PC-3 (cell line): Measurements from ENCODE around the gene FRAT2.

Source experiments
- EZH2phosphoT487 ChIP-seq: fragments of 300-600 bp; sonication (generic); IDR thresholded peaks from 2 replicates; pipeline ENCODE4 v1.6.1; 2018; ENCODE audit warnings: mild to moderate bottlenecking, antibody characterized with exemption, low read length, borderline replicate concordance
- TF ChIP-seq, protein P1 (sequence below): fragments of 300-600 bp; sonication (generic); conservative IDR thresholded peaks from 2 replicates; pipeline ENCODE4 v1.5.1; 2017; ENCODE audit warnings: antibody characterized with exemption, low read depth, mild to moderate bottlenecking, low read length

DNA sequence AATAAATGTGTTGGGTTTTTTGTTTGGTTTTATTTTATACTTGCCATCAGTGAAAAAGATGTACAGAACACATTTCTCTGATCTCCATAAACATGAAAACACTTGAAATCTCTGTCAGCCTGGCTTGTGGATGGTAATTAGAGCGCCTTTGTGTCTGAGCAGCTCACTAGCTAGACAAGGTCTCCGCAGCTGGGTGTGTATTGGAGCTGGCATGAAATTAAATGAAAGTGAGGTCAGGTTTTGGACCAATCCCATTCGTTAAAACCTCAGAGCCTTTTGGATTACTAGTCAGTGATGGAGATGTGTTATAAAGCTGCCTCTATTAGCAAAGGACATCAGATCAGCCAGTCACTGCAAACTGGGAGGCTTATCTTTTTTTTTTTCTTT is 12.7 kb downstream of the FRAT2 start:
- no peak for TF ChIP-seq EZH2phosphoT487
- TF ChIP-seq, protein P1, sequence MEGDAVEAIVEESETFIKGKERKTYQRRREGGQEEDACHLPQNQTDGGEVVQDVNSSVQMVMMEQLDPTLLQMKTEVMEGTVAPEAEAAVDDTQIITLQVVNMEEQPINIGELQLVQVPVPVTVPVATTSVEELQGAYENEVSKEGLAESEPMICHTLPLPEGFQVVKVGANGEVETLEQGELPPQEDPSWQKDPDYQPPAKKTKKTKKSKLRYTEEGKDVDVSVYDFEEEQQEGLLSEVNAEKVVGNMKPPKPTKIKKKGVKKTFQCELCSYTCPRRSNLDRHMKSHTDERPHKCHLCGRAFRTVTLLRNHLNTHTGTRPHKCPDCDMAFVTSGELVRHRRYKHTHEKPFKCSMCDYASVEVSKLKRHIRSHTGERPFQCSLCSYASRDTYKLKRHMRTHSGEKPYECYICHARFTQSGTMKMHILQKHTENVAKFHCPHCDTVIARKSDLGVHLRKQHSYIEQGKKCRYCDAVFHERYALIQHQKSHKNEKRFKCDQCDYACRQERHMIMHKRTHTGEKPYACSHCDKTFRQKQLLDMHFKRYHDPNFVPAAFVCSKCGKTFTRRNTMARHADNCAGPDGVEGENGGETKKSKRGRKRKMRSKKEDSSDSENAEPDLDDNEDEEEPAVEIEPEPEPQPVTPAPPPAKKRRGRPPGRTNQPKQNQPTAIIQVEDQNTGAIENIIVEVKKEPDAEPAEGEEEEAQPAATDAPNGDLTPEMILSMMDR: no peak
